ENCODE results near the gene SLC9A6.
"Not testable (repeated sequence)": the region's sequence is repeated elsewhere in the genome, so short reads cannot be mapped to it uniquely, and the experiment has no call there.

SLC9A6 gene

DNA sequence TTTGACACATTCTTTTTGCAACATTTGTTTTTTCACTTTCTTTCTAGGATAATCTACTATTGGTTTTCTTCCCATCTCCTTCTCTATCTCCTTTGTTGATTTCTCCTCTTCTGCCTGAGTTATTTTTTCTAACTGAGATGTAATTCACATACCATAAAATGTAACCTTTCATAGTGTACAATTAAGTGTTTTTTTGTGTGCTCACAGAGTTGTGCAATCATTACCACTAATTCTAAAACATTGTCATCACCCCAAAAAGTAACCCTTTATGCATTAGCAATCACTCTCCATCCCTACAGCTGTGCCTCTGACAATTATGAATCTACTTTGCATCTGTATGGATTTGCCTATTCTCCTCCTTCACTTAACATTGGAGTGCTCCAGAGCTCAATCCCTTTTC lies 95.5 kb downstream of the SLC9A6 start:
- Histone ChIP-seq H3K27me3 (ENCODE audit: control insufficient read depth, insufficient read depth, low read length) (no peaks in the 10 kb centered on the region), H3K27ac (ENCODE audit: low read depth, low read length) (no peak overlapping the region), H3K4me1 (ENCODE audit: control insufficient read depth, insufficient read depth, low read length) (no peaks in the 10 kb centered on the region), H3K9ac (ENCODE audit: low read length) (no peak overlapping the region), H3K36me3 (ENCODE audit: control insufficient read depth, insufficient read depth, low read length) (no peaks in the 10 kb centered on the region), H3K4me3 (ENCODE audit: low read length) (no peak overlapping the region)

DNA sequence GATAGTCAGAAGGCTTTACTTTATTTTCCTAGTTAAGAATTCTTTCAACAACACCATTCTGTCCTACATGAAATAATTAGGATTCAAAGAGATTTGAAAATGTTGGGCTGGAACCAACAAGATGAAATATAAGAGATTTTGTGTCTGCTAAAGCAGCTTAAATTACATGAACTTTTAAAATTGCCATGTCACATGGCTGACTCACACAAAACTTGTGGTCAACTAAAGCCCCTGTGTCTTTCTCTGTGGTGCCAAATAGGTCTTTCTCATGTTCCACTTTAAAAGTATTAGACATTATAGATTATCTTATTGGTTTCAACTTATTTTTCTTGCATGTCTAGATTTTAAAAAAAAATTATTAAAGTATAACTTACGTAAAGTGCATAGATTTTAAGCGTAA lies 101.3 kb downstream of the SLC9A6 start:
- H3K4me1 ChIP-seq (ENCODE audit: control insufficient read depth, insufficient read depth, low read length), result no peaks in the 10 kb centered on the region
- H3K27ac ChIP-seq (ENCODE audit: low read depth, low read length), result no peak overlapping the region
- no peaks in the 10 kb centered on the region for H3K36me3 ChIP-seq (ENCODE audit: control insufficient read depth, insufficient read depth, low read length)
- no peak overlapping the region for H3K4me3 ChIP-seq (ENCODE audit: low read length)
- no peaks in the 10 kb centered on the region for H3K27me3 ChIP-seq (ENCODE audit: control insufficient read depth, insufficient read depth, low read length)
- H3K9ac ChIP-seq (ENCODE audit: low read length), result no peak overlapping the region

DNA sequence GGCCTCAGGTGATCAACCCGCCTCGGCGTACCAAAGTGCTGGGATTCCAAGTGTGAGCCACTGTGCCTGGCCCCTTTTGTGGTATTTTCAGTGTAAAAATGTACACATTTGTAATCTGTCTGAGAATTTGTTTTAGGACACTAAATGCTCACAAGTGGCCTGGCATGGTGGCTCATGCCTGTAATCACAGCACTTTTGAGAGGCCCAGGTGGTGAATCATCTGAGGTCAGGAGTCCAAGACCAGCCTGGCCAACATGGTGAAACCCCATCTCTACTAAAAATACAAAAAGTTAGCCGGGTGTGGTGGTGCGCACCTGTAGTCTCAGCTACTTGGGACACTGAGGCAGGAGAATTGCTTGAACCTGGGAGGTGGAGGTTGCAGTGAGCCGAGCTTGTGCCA lies 106.7 kb downstream of the SLC9A6 start:
- not testable (repeated sequence) for H3K4me1 ChIP-seq (ENCODE audit: control insufficient read depth, insufficient read depth, low read length); H3K36me3 ChIP-seq (ENCODE audit: control insufficient read depth, insufficient read depth, low read length); H3K4me3 ChIP-seq (ENCODE audit: low read length); H3K27me3 ChIP-seq (ENCODE audit: control insufficient read depth, insufficient read depth, low read length); H3K27ac ChIP-seq (ENCODE audit: low read depth, low read length); H3K9ac ChIP-seq (ENCODE audit: low read length)

DNA sequence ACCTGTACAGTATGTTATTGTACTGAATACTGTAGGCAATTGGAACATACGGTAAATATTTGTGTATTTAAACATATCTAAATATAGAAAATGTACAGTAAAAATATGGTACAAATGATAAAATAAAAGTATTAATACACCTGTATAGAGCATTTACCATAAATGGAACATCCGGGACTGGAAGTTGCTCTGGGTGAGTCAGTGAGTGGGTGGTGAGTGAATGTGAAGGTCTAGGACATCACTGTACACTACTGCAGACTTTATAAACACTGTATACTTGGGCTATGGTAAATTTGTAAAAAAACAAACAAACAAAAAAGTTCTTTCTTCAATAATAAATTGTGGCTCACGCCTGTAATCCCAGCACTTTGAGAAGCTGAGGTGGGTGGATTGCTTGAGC lies 109.7 kb downstream of the SLC9A6 start:
- Histone ChIP-seq H3K27ac (ENCODE audit: low read depth, low read length) (no peak overlapping the region), H3K4me1 (ENCODE audit: control insufficient read depth, insufficient read depth, low read length) (no peaks in the 10 kb centered on the region), H3K27me3 (ENCODE audit: control insufficient read depth, insufficient read depth, low read length) (no peaks in the 10 kb centered on the region), H3K4me3 (ENCODE audit: low read length) (no peak overlapping the region), H3K36me3 (ENCODE audit: control insufficient read depth, insufficient read depth, low read length) (no peaks in the 10 kb centered on the region), H3K9ac (ENCODE audit: low read length) (no peak overlapping the region)
